Measurements from ENCODE around the gene UQCRQ. TPM values are rescaled to one million over a fixed set of nuclear protein-coding genes. Genes with fewer than 3 reads are reported as not detected.

UQCRQ gene
- total and polyA plus RNA-seq, 2 of the 13 experiments (the other 11 are each of a cell fraction or from before 2014, with no cell fraction given) = 257 to 575 TPM

GRCh38 chr5:132830436-132831094 lies 35.9 kb upstream of the UQCRQ start, which contains the start of gene SHROOM1 (continued):
- TF ChIP-seq, protein P1, sequence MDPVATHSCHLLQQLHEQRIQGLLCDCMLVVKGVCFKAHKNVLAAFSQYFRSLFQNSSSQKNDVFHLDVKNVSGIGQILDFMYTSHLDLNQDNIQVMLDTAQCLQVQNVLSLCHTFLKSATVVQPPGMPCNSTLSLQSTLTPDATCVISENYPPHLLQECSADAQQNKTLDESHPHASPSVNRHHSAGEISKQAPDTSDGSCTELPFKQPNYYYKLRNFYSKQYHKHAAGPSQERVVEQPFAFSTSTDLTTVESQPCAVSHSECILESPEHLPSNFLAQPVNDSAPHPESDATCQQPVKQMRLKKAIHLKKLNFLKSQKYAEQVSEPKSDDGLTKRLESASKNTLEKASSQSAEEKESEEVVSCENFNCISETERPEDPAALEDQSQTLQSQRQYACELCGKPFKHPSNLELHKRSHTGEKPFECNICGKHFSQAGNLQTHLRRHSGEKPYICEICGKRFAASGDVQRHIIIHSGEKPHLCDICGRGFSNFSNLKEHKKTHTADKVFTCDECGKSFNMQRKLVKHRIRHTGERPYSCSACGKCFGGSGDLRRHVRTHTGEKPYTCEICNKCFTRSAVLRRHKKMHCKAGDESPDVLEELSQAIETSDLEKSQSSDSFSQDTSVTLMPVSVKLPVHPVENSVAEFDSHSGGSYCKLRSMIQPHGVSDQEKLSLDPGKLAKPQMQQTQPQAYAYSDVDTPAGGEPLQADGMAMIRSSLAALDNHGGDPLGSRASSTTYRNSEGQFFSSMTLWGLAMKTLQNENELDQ (CRISPR knock-in tag; IDR thresholded peaks at IDR 0.05; ENCODE audit: borderline replicate concordance) = no peak
- TF ChIP-seq ZFAT (CRISPR knock-in tag; conservative IDR thresholded peaks at IDR 0.05) (no peak), MBNL3 (CRISPR knock-in tag; conservative IDR thresholded peaks at IDR 0.05) (no peak), ZXDC (CRISPR knock-in tag; IDR thresholded peaks at IDR 0.05) (no peak; the same call in 1 of the 2 replicates), ZMAT3 (CRISPR knock-in tag; conservative IDR thresholded peaks at IDR 0.05) (peak; percentile 59), GABPB1 (CRISPR knock-in tag; IDR thresholded peaks at IDR 0.05) (peak; percentile 80), ZNF720 (CRISPR knock-in tag; IDR thresholded peaks at IDR 0.05) (no peak), KDM1A (CRISPR knock-in tag; IDR thresholded peaks at IDR 0.05) (no peak), HIC2 (CRISPR knock-in tag; IDR thresholded peaks at IDR 0.05; ENCODE audit: low read depth) (no peak; the same call in 1 of the 2 replicates), SMARCC2 (IDR thresholded peaks at IDR 0.05) (no peak), PLRG1 (conservative IDR thresholded peaks at IDR 0.05) (no peak), FOXP4 (CRISPR knock-in tag; IDR thresholded peaks at IDR 0.05) (no peak), ARHGAP35 (CRISPR knock-in tag; IDR thresholded peaks at IDR 0.05; ENCODE audit: borderline replicate concordance) (peak; percentile 83; the same call in 1 of the 2 replicates), RELA (CRISPR knock-in tag; IDR thresholded peaks at IDR 0.05) (no peak), KAT7 (CRISPR knock-in tag; IDR thresholded peaks at IDR 0.05; ENCODE audit: borderline replicate concordance) (peak; percentile 68), XBP1 (CRISPR knock-in tag; IDR thresholded peaks at IDR 0.05) (no peak), ZSCAN9 (CRISPR knock-in tag; IDR thresholded peaks at IDR 0.05; ENCODE audit: borderline replicate concordance) (peak; percentile 26; the same call in 1 of the 2 replicates), SMAD1 (CRISPR knock-in tag; IDR thresholded peaks at IDR 0.05; ENCODE audit: borderline replicate concordance, low read depth) (0 out of 2 replicates have a peak, but pooled peaks have one; percentile 8), ZNF766 (CRISPR knock-in tag; IDR thresholded peaks at IDR 0.05; ENCODE audit: borderline replicate concordance) (no peak), ZBTB20 (CRISPR knock-in tag; IDR thresholded peaks at IDR 0.05; ENCODE audit: borderline replicate concordance, low read depth) (0 out of 2 replicates have a peak, but pooled peaks have one; percentile 19), POLR2AphosphoS5 (IDR thresholded peaks at IDR 0.05; ENCODE audit: low read depth, low read length) (peak; percentile 52; the same call in 1 of the 2 replicates)
- TF ChIP-seq, protein P2, sequence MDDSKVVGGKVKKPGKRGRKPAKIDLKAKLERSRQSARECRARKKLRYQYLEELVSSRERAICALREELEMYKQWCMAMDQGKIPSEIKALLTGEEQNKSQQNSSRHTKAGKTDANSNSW (CRISPR knock-in tag; IDR thresholded peaks at IDR 0.05; ENCODE audit: borderline replicate concordance) = no peak
